Breast epithelium (tissue), 3 donors: ENCODE measurements around the gene BACH2.

ENCODE experiments used
- POLR2A ChIP-seq: fragments of 450-650 bp; IDR thresholded peaks from one replicate; pipeline ENCODE4 v1.6.1; 2016; ENCODE audit warnings: antibody characterized with exemption, mild to moderate bottlenecking, moderate library complexity
- POLR2AphosphoS5 ChIP-seq, 3 donors: sonication (generic); formaldehyde crosslinking; IDR thresholded peaks; one replicate each; pipeline ENCODE4 v1.6.1; 2017; ENCODE audit warnings: antibody characterized with exemption in 3 of 3
- TF ChIP-seq, protein P1 (sequence below), 3 donors: fragments of 450-650 bp; IDR thresholded peaks; one replicate each; pipeline ENCODE4 v1.5.1; 2016 to 2017; ENCODE audit warnings: antibody characterized with exemption in 3 of 3, mild to moderate bottlenecking in 3 of 3, moderate library complexity in 3 of 3

DNA sequence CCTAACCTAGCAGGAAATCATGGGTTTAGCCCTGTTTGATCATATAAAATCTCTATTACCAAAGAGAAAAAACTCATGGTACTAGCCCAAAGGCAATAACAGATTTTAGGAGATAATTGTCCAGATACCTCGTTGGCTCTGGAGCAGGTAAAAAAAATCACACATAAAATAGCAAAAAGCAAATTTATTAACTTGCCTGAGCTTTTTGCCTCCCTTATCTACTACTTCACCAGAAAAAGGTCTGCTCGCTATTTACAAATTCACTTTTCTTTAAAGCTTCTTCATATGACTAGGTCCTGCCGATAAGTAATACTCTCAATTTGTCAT lies 320.0 kb downstream of the BACH2 start:
- TF ChIP-seq, protein P1, sequence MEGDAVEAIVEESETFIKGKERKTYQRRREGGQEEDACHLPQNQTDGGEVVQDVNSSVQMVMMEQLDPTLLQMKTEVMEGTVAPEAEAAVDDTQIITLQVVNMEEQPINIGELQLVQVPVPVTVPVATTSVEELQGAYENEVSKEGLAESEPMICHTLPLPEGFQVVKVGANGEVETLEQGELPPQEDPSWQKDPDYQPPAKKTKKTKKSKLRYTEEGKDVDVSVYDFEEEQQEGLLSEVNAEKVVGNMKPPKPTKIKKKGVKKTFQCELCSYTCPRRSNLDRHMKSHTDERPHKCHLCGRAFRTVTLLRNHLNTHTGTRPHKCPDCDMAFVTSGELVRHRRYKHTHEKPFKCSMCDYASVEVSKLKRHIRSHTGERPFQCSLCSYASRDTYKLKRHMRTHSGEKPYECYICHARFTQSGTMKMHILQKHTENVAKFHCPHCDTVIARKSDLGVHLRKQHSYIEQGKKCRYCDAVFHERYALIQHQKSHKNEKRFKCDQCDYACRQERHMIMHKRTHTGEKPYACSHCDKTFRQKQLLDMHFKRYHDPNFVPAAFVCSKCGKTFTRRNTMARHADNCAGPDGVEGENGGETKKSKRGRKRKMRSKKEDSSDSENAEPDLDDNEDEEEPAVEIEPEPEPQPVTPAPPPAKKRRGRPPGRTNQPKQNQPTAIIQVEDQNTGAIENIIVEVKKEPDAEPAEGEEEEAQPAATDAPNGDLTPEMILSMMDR (IDR thresholded peaks at IDR 0.05): no peak
- TF ChIP-seq POLR2AphosphoS5 (IDR thresholded peaks at IDR 0.05) (no peak), POLR2A (no peak)
